CD14-positive monocyte (primary cell): ENCODE results near the gene LDAF1. TPM values are rescaled to one million over a fixed set of nuclear protein-coding genes. Genes with fewer than 3 reads are reported as not detected.

Experiments used
- DNase-seq, 3 donors: peaks; one replicate each; pipeline ENCODE4 v3.0.0-alpha.2; 2011 to 2022
- H2AFZ ChIP-seq: 2 replicates; pipeline ENCODE4 v1.6.0; 2012; ENCODE audit warnings: mild to moderate bottlenecking, low read depth, low read length, inconsistent platforms; ENCODE audit not compliant: insufficient read depth, poor library complexity, severe bottlenecking
- H3K27ac ChIP-seq, 2 donors: 1 replicate in 1 of 2; 2 replicates in 1 of 2; pipeline ENCODE4 v1.5.1; 2012 to 2013; ENCODE audit warnings: low read length in 2 of 2, control low read depth in 1 of 2, inconsistent platforms in 1 of 2, low read depth in 1 of 2, mild to moderate bottlenecking in 1 of 2
- H3K27me3 ChIP-seq, 2 donors: one replicate each; pipeline versions ENCODE4 v1.6.0 to v1.6.1; 2011 to 2013; ENCODE audit warnings: low read length in 2 of 2; ENCODE audit not compliant: control insufficient read depth in 2 of 2, insufficient read depth in 2 of 2
- H3K36me3 ChIP-seq, 2 donors: replicated peaks in 1 of 2; 1 replicate in 1 of 2; 2 replicates in 1 of 2; pipeline versions ENCODE4 v1.5.1 to v1.6.1; 2012 to 2013; ENCODE audit warnings: low read length in 2 of 2, control low read depth in 1 of 2, inconsistent platforms in 1 of 2, mild to moderate bottlenecking in 1 of 2; ENCODE audit not compliant: insufficient read depth in 2 of 2, control insufficient read depth in 1 of 2
- H3K4me1 ChIP-seq, 2 donors: 1 replicate in 1 of 2; 2 replicates in 1 of 2; pipeline versions ENCODE4 v1.5.1 to v1.6.1; 2012 to 2013; ENCODE audit warnings: low read length in 2 of 2, control low read depth in 1 of 2, inconsistent platforms in 1 of 2, mild to moderate bottlenecking in 1 of 2, moderate library complexity in 1 of 2; ENCODE audit not compliant: insufficient read depth in 2 of 2, control insufficient read depth in 1 of 2
- H3K4me2 ChIP-seq: replicated peaks from 2 replicates; pipeline ENCODE3; 2012; ENCODE audit warnings: low read length, moderate library complexity, mild to moderate bottlenecking; ENCODE audit not compliant: poor library complexity, severe bottlenecking; ENCODE audit errors: extremely low read depth
- H3K4me3 ChIP-seq, 3 experiments: fragments of 200-600 bp in 1 of 3; sonication (generic) in 1 of 3; replicated peaks in 1 of 3; 1 replicate in 2 of 3; 2 replicates in 1 of 3; pipeline ENCODE4 v1.5.1; 2011 to 2013; ENCODE audit warnings: low read length in 3 of 3, mild to moderate bottlenecking in 3 of 3, control low read depth in 2 of 3, low read depth in 2 of 3, inconsistent platforms in 1 of 3, moderate library complexity in 1 of 3
- H3K79me2 ChIP-seq: 2 replicates; pipeline ENCODE4 v1.6.0; 2012; ENCODE audit warnings: mild to moderate bottlenecking, control low read depth, inconsistent platforms, low read length, moderate library complexity; ENCODE audit not compliant: insufficient read depth
- H3K9ac ChIP-seq: 2 replicates; pipeline ENCODE4 v1.6.0; 2017; ENCODE audit warnings: low read length, mild to moderate bottlenecking; ENCODE audit not compliant: insufficient read depth, poor library complexity, severe bottlenecking
- H3K9me3 ChIP-seq, 2 donors: replicated peaks in 1 of 2; 1 replicate in 1 of 2; 2 replicates in 1 of 2; pipeline versions ENCODE4 v1.5.1 to v1.6.1; 2012 to 2013; ENCODE audit warnings: low read length in 2 of 2, control low read depth in 1 of 2; ENCODE audit not compliant: control insufficient read depth in 1 of 2, insufficient read depth in 1 of 2
- H4K20me1 ChIP-seq: 2 replicates; pipeline ENCODE4 v1.6.0; 2012; ENCODE audit warnings: mild to moderate bottlenecking, low read length, control low read depth, moderate library complexity; ENCODE audit not compliant: insufficient read depth
- H3K27ac Mint-ChIP-seq, 7 donors: one replicate each; pipeline ENCODE4 v1.8.0; 2020; ENCODE audit warnings: mild to moderate bottlenecking in 7 of 7, mixed read lengths in 7 of 7, moderate library complexity in 6 of 7, inconsistent platforms in 2 of 7
- H3K27me3 Mint-ChIP-seq, 3 donors: one replicate each; pipeline ENCODE4 v1.8.0; 2021 to 2022; ENCODE audit warnings: low read depth in 3 of 3, mild to moderate bottlenecking in 3 of 3, mixed read lengths in 3 of 3, moderate library complexity in 3 of 3, inconsistent platforms in 1 of 3
- H3K36me3 Mint-ChIP-seq, 2 donors: one replicate each; pipeline ENCODE4 v1.8.0; 2020; ENCODE audit warnings: mixed read lengths in 2 of 2, inconsistent platforms in 1 of 2, mild to moderate bottlenecking in 1 of 2
- H3K4me1 Mint-ChIP-seq: one replicate; pipeline ENCODE4 v1.8.0; 2020; ENCODE audit warnings: mild to moderate bottlenecking, mixed read lengths
- H3K4me3 Mint-ChIP-seq, 2 donors: one replicate each; pipeline ENCODE4 v1.8.0; 2020; ENCODE audit warnings: mild to moderate bottlenecking in 2 of 2, mixed read lengths in 2 of 2, moderate library complexity in 1 of 2
- H3K9me3 Mint-ChIP-seq, 7 donors: one replicate each; pipeline ENCODE4 v1.8.0; 2020 to 2022; ENCODE audit warnings: mixed read lengths in 7 of 7, mild to moderate bottlenecking in 6 of 7, moderate library complexity in 6 of 7, inconsistent platforms in 2 of 7
- CTCF ChIP-seq: fragments of 200-600 bp; IDR thresholded peaks from one replicate; pipeline ENCODE4 v1.8.0; 2022; ENCODE audit warnings: antibody characterized with exemption, mild to moderate bottlenecking
- WGBS: methylation state at CpG from one replicate; pipeline ENCODE4 v1.1.5; 2013; ENCODE audit warnings: missing lambda C conversion rate; ENCODE audit not compliant: insufficient coverage; 5-methylcytosine and 5-hydroxymethylcytosine counted together
- intact Hi-C, 2 donors: fragments of 100-400 bp; cut with micrococcal nuclease; formaldehyde crosslinking; loops; one replicate each; pipeline versions ENCODE4 v1.15.0 to v1.15.1; 2023
- polyA plus RNA-seq, 3 donors: library from polyadenylated mRNA; depleted of rRNA in 1 of 3; unstranded in 2 of 3; stranded (reverse) in 1 of 3; fragments of 300-500 nt in 2 of 3; fragments of >200 nt in 1 of 3; fragmentation: Illumina TruSeq in 2 of 3; gene quantifications; 1 replicate in 2 of 3; 2 replicates in 1 of 3; pipeline ENCODE4 v1.2.3, GENCODE V29; 2012 to 2021

The LDAF1 gene
- polyA plus RNA-seq, 3 donors, result 10.1 to 24.3 (median 17.9) TPM

DNA sequence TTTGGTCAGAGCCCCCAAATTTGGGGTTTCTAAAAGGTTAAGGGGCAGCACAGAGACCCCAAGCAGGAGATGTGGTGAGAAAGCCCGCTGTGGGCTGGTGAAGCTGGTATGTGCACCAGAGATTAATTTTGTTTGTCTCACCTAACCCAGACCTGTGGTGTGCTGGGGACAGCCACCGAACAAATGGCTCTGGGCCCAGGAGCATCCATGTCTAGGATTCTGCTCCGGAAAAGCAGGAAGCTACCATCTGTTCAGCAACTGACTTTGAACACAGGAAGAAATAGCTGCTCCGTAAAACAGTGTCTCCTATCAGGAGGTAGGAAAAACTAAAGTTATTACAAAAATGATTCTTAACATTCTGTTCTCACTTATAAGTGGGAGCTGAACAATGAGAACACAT lies 55.6 kb downstream of the LDAF1 start:
- H3K27ac Mint-ChIP-seq, result no peak overlapping the region
- no peak overlapping the region for H3K27ac ChIP-seq

DNA sequence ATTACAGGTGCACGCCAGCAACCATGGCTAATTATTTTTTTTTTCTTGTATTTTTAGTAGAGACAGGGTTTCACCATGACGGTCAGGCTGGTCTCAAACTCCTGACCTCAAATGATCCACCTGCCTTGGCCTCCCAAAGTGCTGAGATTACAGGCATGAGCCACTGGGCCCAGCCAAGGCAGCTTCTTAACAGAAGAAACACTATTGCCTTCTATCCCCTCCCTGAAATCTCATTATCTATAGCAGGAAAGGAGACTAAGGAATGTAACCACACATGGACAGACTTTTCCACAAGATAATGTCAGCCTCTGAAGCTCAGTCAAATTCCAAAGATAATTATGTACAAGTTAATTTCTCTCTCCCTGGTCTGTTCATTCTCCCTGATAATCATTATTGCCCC lies 58.6 kb downstream of the LDAF1 start:
- H3K27ac ChIP-seq, result no peak overlapping the region
- no peaks in the 10 kb centered on the region for H3K4me1 ChIP-seq
- Mint-ChIP-seq H3K4me3 (no peak overlapping the region), H3K36me3 (no peaks in the 10 kb centered on the region), H3K27ac (no peak overlapping the region), H3K9me3 (no peaks in the 10 kb centered on the region), H3K27me3 (peaks cover 7 to 34% (median 24%) of the 10 kb centered on the region in 3 donors), H3K4me1 (no peaks in the 10 kb centered on the region)
- WGBS, result no CpG with 5 or more reads among the region's 2 CpGs
- no peak overlapping the region for H3K4me3 ChIP-seq
- H3K9ac ChIP-seq, result no peak overlapping the region
- H3K36me3 ChIP-seq, result no peaks in the 10 kb centered on the region
- no peak overlapping the region for H2AFZ ChIP-seq
- TF ChIP-seq CTCF, result no peak
- peaks cover 2 to 13% of the 10 kb centered on the region in 2 donors for H3K27me3 ChIP-seq
- no peaks in the 10 kb centered on the region for H4K20me1 ChIP-seq
- no peak overlapping the region for H3K4me2 ChIP-seq
- no peak for DNase-seq
- intact Hi-C loops, result no loop called here
- no peaks in the 10 kb centered on the region for H3K9me3 ChIP-seq
- no peaks in the 10 kb centered on the region for H3K79me2 ChIP-seq

More for the DNA sequence above, 55.6 kb downstream of the LDAF1 start:
- Histone ChIP-seq H3K4me1 (no peaks in the 10 kb centered on the region), H3K27me3 (peaks cover 0 to 3% of the 10 kb centered on the region in 2 donors), H3K4me2 (no peak overlapping the region), H3K36me3 (no peaks in the 10 kb centered on the region), H2AFZ (no peak overlapping the region), H3K9me3 (no peaks in the 10 kb centered on the region), H4K20me1 (no peaks in the 10 kb centered on the region), H3K79me2 (no peaks in the 10 kb centered on the region), H3K4me3 (no peak overlapping the region), H3K9ac (no peak overlapping the region)
- intact Hi-C loops, result no loop called here
- no peak overlapping the region for H3K4me3 Mint-ChIP-seq
- no peaks in the 10 kb centered on the region for H3K4me1 Mint-ChIP-seq
- peaks cover 13 to 37% (median 27%) of the 10 kb centered on the region in 3 donors for H3K27me3 Mint-ChIP-seq
- TF ChIP-seq CTCF, result no peak
- no peak for DNase-seq
- H3K9me3 Mint-ChIP-seq, result no peaks in the 10 kb centered on the region
- H3K36me3 Mint-ChIP-seq, result no peaks in the 10 kb centered on the region
- 66% methylated on average over 3 of the region's 4 CpGs for WGBS
